GM12878 (cell line): ENCODE measurements around the gene ADARB1. TPM values are rescaled to one million over a fixed set of nuclear protein-coding genes. Genes with fewer than 3 reads are reported as not detected.

Experiments
- ATAC-seq: fragments of 200-7000 bp; cut with Tn5 transposase; 3 replicates; pipeline ENCODE4 v1.9.1; 2020; ENCODE audit warnings: mild to moderate bottlenecking, moderate library complexity
- BruUV-seq: library from RNA; stranded (reverse); fragments of 400-500 nt; replicated peaks from 2 replicates; lab custom pipeline; 2021; lab: Mats Ljungman, UMichigan
- CTCF ChIA-PET: fragments of 300-600 bp; sonication (Branson Sonifier 250); formaldehyde crosslinking; extraction: SDS; loops from one replicate; lab custom pipeline; 2021; ENCODE audit warnings: inconsistent platforms; lab: Yijun Ruan, JAX
- POLR2A ChIA-PET: fragments of 350-600 bp; formaldehyde crosslinking; extraction: SDS; loops from one replicate; lab custom pipeline; 2021; ENCODE audit warnings: inconsistent platforms; lab: Charles Lee
- RAD21 ChIA-PET: fragments of 300-600 bp; sonication (Branson Sonifier 250); formaldehyde crosslinking; loops from one replicate; lab custom pipeline; 2023; ENCODE audit warnings: antibody characterized with exemption; ENCODE audit not compliant: unreplicated experiment; lab: Charles Lee
- SMC1A ChIA-PET: fragments of 300-600 bp; sonication (Branson Sonifier 250); formaldehyde crosslinking; loops from one replicate; lab custom pipeline; 2023; ENCODE audit not compliant: unreplicated experiment, uncharacterized antibody; lab: Charles Lee
- DNase-seq: peaks from one replicate; pipeline ENCODE4 v3.0.0-alpha.2; 2011; ENCODE audit warnings: low read depth, low spot score
- FAIRE-seq: peaks from 3 replicates; lab custom pipeline; 2011; peaks lifted over from hg19 to GRCh38; lab: Jason Lieb, UNC
- H2AFZ ChIP-seq: 2 replicates; pipeline ENCODE4 v1.6.0; 2011; ENCODE audit warnings: low read depth, low read length, control low read depth; ENCODE audit not compliant: control insufficient read depth
- H3K27ac ChIP-seq: 2 replicates; pipeline ENCODE4 v1.5.1; 2011; ENCODE audit warnings: control low read depth; ENCODE audit not compliant: control insufficient read depth, insufficient read depth
- H3K27me3 ChIP-seq, 2 experiments: replicated peaks in 1 of 2; 2 replicates each; pipeline versions ENCODE4 v1.6.0 to v1.6.1; 2011; ENCODE audit warnings: low read length in 1 of 2; ENCODE audit not compliant: control insufficient read depth in 2 of 2, insufficient read depth in 2 of 2
- H3K36me3 ChIP-seq, 2 experiments: 2 replicates each; pipeline ENCODE4 v1.5.1; 2011; ENCODE audit warnings: low read length in 1 of 2; ENCODE audit not compliant: control insufficient read depth in 2 of 2, insufficient read depth in 2 of 2
- H3K4me1 ChIP-seq: 2 replicates; pipeline ENCODE4 v1.6.1; 2011; ENCODE audit warnings: mild to moderate bottlenecking, low read length, moderate library complexity, mixed read lengths; ENCODE audit not compliant: control insufficient read depth, insufficient read depth
- H3K4me2 ChIP-seq: 2 replicates; pipeline ENCODE4 v1.6.0; 2011; ENCODE audit warnings: control low read depth; ENCODE audit not compliant: control insufficient read depth, insufficient read depth
- H3K4me3 ChIP-seq: fragments of 200-600 bp; sonication (generic); 2 replicates; pipeline ENCODE4 v1.5.1; 2016
- H3K79me2 ChIP-seq: 2 replicates; pipeline ENCODE4 v1.6.0; 2011; ENCODE audit warnings: low read length; ENCODE audit not compliant: control insufficient read depth, insufficient read depth
- H3K9ac ChIP-seq: 2 replicates; pipeline ENCODE4 v1.8.0; 2011; ENCODE audit warnings: low read length, control low read depth, mixed read lengths; ENCODE audit not compliant: control insufficient read depth, insufficient read depth
- H3K9me3 ChIP-seq: replicated peaks from 3 replicates; pipeline ENCODE4 v1.5.1; 2011; ENCODE audit warnings: mild to moderate bottlenecking, low read length; ENCODE audit not compliant: control insufficient read depth, insufficient read depth
- H4K20me1 ChIP-seq: 2 replicates; pipeline ENCODE4 v1.6.0; 2011; ENCODE audit not compliant: control insufficient read depth, insufficient read depth
- BMI1 ChIP-seq: fragments of 450-650 bp; IDR thresholded peaks from 2 replicates; pipeline ENCODE4 v1.6.1; 2016; ENCODE audit warnings: mild to moderate bottlenecking, moderate library complexity, borderline replicate concordance
- E2F4 ChIP-seq: IDR thresholded peaks from 2 replicates; pipeline ENCODE4 v1.6.1; 2012; ENCODE audit warnings: low read depth, low read length, improper control_type of control experiment
- EZH2 ChIP-seq: IDR thresholded peaks from 2 replicates; pipeline ENCODE4 v1.6.1; 2012; ENCODE audit warnings: low read depth, mild to moderate bottlenecking, control low read depth, inconsistent platforms, low read length, borderline replicate concordance; ENCODE audit not compliant: control insufficient read depth
- IRF4 ChIP-seq: IDR thresholded peaks from 2 replicates; pipeline ENCODE4 v1.6.1; 2011; ENCODE audit warnings: low read depth, low read length
- NKRF ChIP-seq: fragments of 450-650 bp; conservative IDR thresholded peaks from 2 replicates; pipeline ENCODE4 v1.6.1; 2017; ENCODE audit warnings: mild to moderate bottlenecking, moderate library complexity
- POLR2AphosphoS5 ChIP-seq: IDR thresholded peaks from 2 replicates; pipeline ENCODE4 v1.6.1; 2011; ENCODE audit warnings: mild to moderate bottlenecking, low read length, inconsistent platforms
- SIN3A ChIP-seq: IDR thresholded peaks from 2 replicates; pipeline ENCODE4 v1.6.1; 2012; ENCODE audit warnings: low read depth, low read length, improper control_type of control experiment
- SKIL ChIP-seq: fragments of 450-650 bp; IDR thresholded peaks from 2 replicates; pipeline ENCODE4 v1.6.1; 2017; ENCODE audit warnings: mild to moderate bottlenecking, low read depth, inconsistent platforms; ENCODE audit not compliant: poor library complexity, severe bottlenecking
- SMARCA5 ChIP-seq: fragments of 450-650 bp; IDR thresholded peaks from 2 replicates; pipeline ENCODE4 v1.6.1; 2017; ENCODE audit warnings: mild to moderate bottlenecking
- SP1 ChIP-seq: IDR thresholded peaks from one replicate; pipeline ENCODE4 v1.6.1; 2011; ENCODE audit warnings: low read depth, low read length
- TCF12 ChIP-seq: IDR thresholded peaks from 2 replicates; pipeline ENCODE4 v1.6.1; 2011; ENCODE audit warnings: low read depth, mild to moderate bottlenecking, low read length
- ZNF592 ChIP-seq: fragments of 450-650 bp; IDR thresholded peaks from 2 replicates; pipeline ENCODE4 v1.6.1; 2017; ENCODE audit warnings: mild to moderate bottlenecking, moderate library complexity
- WGBS: methylation state at CpG from one replicate; pipeline ENCODE4 v1.1.6; 2016; ENCODE audit warnings: low lambda C conversion rate; ENCODE audit not compliant: insufficient replicate concordance, insufficient coverage; ENCODE audit errors: missing lambda C conversion rate; 5-methylcytosine and 5-hydroxymethylcytosine counted together
- in situ Hi-C: fragments of 300-500 bp; cut with MboI; formaldehyde crosslinking; loops from 9 replicates; pipeline ENCODE4 v1.14.3; 2018; ENCODE audit warnings: mixed read lengths
- intact Hi-C: fragments of 100-400 bp; cut with micrococcal nuclease; formaldehyde crosslinking; loops from one replicate; pipeline ENCODE4 v1.14.2; 2022; ENCODE audit not compliant: unreplicated experiment
- polyA plus RNA-seq, 11 experiments: library from polyadenylated mRNA; depleted of rRNA in 4 of 11; unstranded in 6 of 11; stranded (reverse) in 5 of 11; fragments of >200 nt; fragmentation: Nextera tagmentation in 4 of 11; fragmentation: Illumina TruSeq in 1 of 11; extraction: Ambion mirVana in 4 of 11; extraction: Trizol in 1 of 11; gene quantifications; 1 replicate in 1 of 11; 2 replicates in 10 of 11; pipeline versions ENCODE4 v1.2.1 to v1.2.3, GENCODE V29; 2011 to 2016; ENCODE audit warnings: inconsistent platforms in 2 of 11, missing spikeins in 2 of 11, low read depth in 1 of 11
- total RNA-seq, 4 experiments: library from RNA; depleted of rRNA in 3 of 4; stranded (reverse); fragments of >200 nt in 3 of 4; fragmentation: Illumina TruSeq in 1 of 4; extraction: Trizol in 1 of 4; gene quantifications; 2 replicates each; pipeline versions ENCODE4 v1.2.1 to v1.2.3, GENCODE V29; 2013 to 2021

ADARB1 gene
- total and polyA plus RNA-seq, 10 of the 15 experiments (the other 5 are each of a cell fraction or from before 2014, with no cell fraction given) = 5.7 to 61.7 (median 25.3) TPM

- TF ChIP-seq SIN3A = no peak
- TF ChIP-seq NKRF = no peak
- TF ChIP-seq POLR2AphosphoS5 = no peak
Measured at GRCh38 chr21:45213392-45213791, 139.0 kb downstream of the ADARB1 start (continued).

- in situ Hi-C loops = no loop called here
- RAD21 ChIA-PET = no interaction called here
- WGBS = 13% methylated on average over 2 of the region's 2 CpGs
- DNase-seq = no peak
- CTCF ChIA-PET = interaction anchor here (1.0 to 1.4 kb wide), 2 partner anchors 21 to 77 kb away, joined by 3 to 4 read pairs; no protein-coding TSS in a partner anchor
- POLR2A ChIA-PET = no interaction called here
- Histone ChIP-seq H3K4me1 (peaks cover 6% of the 10 kb centered on the region), H3K27ac (no peak overlapping the region), H3K27me3 (no peaks in the 10 kb centered on the region), H2AFZ (no peak overlapping the region), H4K20me1 (no peaks in the 10 kb centered on the region), H3K4me3 (no peak overlapping the region), H3K79me2 (no peaks in the 10 kb centered on the region), H3K36me3 (no peaks in the 10 kb centered on the region; a peak in 2 of 4 replicates), H3K9me3 (peaks cover 4% of the 10 kb centered on the region; the same call in 2 of the 3 replicates), H3K4me2 (no peak overlapping the region), H3K9ac (no peak overlapping the region)
- intact Hi-C loops = no loop called here
- SMC1A ChIA-PET = interaction anchor here (0.9 kb wide), 1 partner anchor 152 kb away, joined by 3 read pairs; no protein-coding TSS in a partner anchor
- ATAC-seq = no peak
- no peak for FAIRE-seq
- no TSS peak for BruUV-seq
- TF ChIP-seq SKIL (no peak), EZH2 (no peak), BMI1 (no peak), IRF4 (no peak), SP1 (no peak), E2F4 (no peak), SMARCA5 (no peak), TCF12 (no peak), ZNF592 (no peak)
Measured at GRCh38 chr21:45215213-45215612, 140.8 kb downstream of the ADARB1 start.
